KMS-11 (cell line): Measurements from ENCODE around the gene SUSD3.

Source experiments
- H2AFZ ChIP-seq: fragments of 200-600 bp; sonication (generic); 2 replicates; pipeline ENCODE4 v1.6.1; 2016; ENCODE audit warnings: antibody characterized with exemption, mixed run types, low read depth
- H3K27ac ChIP-seq: fragments of 200-600 bp; sonication (generic); 2 replicates; pipeline ENCODE4 v1.6.1; 2016; ENCODE audit warnings: mild to moderate bottlenecking, mixed run types
- H3K27me3 ChIP-seq: fragments of 200-600 bp; sonication (generic); 2 replicates; pipeline ENCODE4 v1.6.1; 2017; ENCODE audit warnings: mild to moderate bottlenecking, low read depth, mixed run types, moderate library complexity; ENCODE audit not compliant: insufficient read depth
- H3K36me3 ChIP-seq: fragments of 200-600 bp; sonication (generic); 2 replicates; pipeline ENCODE4 v1.6.1; 2017; ENCODE audit warnings: mild to moderate bottlenecking, mixed run types; ENCODE audit not compliant: insufficient read depth
- H3K4me1 ChIP-seq: fragments of 200-600 bp; sonication (generic); 2 replicates; pipeline ENCODE4 v1.6.1; 2016; ENCODE audit warnings: mild to moderate bottlenecking, low read depth, mixed run types; ENCODE audit not compliant: poor library complexity, severe bottlenecking
- H3K4me2 ChIP-seq: fragments of 200-600 bp; sonication (generic); 2 replicates; pipeline ENCODE4 v1.7.0; 2016; ENCODE audit warnings: mild to moderate bottlenecking, mixed run types
- H3K4me3 ChIP-seq: fragments of 200-600 bp; sonication (generic); IDR thresholded peaks from 2 replicates; pipeline ENCODE4 v1.6.1; 2017; ENCODE audit warnings: low read depth, low read length, mixed read lengths; ENCODE audit not compliant: insufficient read depth
- H3K79me2 ChIP-seq: fragments of 200-600 bp; sonication (generic); 2 replicates; pipeline ENCODE4 v1.6.1; 2016; ENCODE audit warnings: low read depth, mixed run types; ENCODE audit not compliant: insufficient read depth
- H3K9ac ChIP-seq: fragments of 200-600 bp; sonication (generic); 2 replicates; pipeline ENCODE4 v1.6.1; 2016; ENCODE audit warnings: mild to moderate bottlenecking, mixed run types
- H4K20me1 ChIP-seq: fragments of 200-600 bp; sonication (generic); 2 replicates; pipeline ENCODE4 v1.6.1; 2016; ENCODE audit warnings: mild to moderate bottlenecking, mixed run types; ENCODE audit not compliant: insufficient read depth
- TF ChIP-seq, protein P1 (sequence below): fragments of 200-600 bp; sonication (generic); conservative IDR thresholded peaks from 2 replicates; pipeline ENCODE4 v1.6.1; 2017; ENCODE audit warnings: low read depth, mild to moderate bottlenecking, antibody characterized with exemption, low read length, moderate library complexity, mixed read lengths

The SUSD3 gene

DNA sequence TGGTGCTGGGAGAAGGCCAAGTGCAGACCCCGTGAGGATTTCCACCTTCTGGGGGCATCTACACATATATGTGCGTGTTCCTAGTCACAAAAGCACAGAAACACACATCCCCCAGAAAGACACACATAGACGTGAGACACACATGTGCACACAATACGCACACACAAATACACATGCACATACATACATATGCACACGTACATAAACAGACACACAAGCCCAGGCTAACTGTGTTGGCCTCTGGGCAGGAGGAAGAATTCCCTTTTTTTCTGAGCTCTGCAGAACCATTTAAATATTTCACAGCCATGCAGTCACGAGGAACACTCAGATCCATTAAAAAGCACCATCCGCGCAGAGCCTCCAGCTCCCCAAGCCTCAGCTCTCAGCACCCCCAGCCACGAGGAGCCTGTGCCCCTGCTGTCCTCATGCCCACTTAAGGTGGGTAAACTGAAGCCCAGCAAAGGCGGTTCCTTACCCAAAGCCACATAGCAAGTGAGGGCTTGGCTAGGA is 70.3 kb downstream of the SUSD3 start:
- Histone ChIP-seq H3K36me3 (no peaks in the 10 kb centered on the region), H3K79me2 (peaks cover 13% of the 10 kb centered on the region), H3K4me3 (no peak overlapping the region), H3K4me1 (peaks cover 14% of the 10 kb centered on the region), H2AFZ (no peak overlapping the region), H3K27me3 (no peaks in the 10 kb centered on the region), H4K20me1 (no peaks in the 10 kb centered on the region), H3K27ac (no peak overlapping the region), H3K9ac (no peak overlapping the region), H3K4me2 (no peak overlapping the region)
- TF ChIP-seq, protein P1, sequence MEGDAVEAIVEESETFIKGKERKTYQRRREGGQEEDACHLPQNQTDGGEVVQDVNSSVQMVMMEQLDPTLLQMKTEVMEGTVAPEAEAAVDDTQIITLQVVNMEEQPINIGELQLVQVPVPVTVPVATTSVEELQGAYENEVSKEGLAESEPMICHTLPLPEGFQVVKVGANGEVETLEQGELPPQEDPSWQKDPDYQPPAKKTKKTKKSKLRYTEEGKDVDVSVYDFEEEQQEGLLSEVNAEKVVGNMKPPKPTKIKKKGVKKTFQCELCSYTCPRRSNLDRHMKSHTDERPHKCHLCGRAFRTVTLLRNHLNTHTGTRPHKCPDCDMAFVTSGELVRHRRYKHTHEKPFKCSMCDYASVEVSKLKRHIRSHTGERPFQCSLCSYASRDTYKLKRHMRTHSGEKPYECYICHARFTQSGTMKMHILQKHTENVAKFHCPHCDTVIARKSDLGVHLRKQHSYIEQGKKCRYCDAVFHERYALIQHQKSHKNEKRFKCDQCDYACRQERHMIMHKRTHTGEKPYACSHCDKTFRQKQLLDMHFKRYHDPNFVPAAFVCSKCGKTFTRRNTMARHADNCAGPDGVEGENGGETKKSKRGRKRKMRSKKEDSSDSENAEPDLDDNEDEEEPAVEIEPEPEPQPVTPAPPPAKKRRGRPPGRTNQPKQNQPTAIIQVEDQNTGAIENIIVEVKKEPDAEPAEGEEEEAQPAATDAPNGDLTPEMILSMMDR: no peak

DNA sequence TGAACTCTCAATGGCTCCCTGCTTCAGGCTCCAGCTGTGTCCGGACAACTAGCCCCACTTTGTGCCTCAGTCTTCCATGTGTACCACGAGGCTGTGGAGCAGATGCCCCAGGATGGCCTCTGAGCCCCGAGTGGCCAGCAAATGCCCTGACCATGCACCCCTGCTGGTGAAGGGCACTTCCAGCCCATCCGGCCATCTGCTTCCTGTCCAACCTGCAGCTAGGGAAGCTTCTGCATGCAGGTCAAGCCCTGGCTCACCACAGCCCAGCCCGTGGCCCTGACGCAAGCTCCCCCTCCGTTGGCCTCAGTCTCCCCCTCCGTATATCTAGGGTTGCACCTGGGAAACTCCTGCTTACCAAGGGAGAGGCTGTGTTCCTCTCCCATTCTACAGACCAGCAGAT is 70.8 kb downstream of the SUSD3 start:
- H3K9ac ChIP-seq: no peak overlapping the region
- no peaks in the 10 kb centered on the region for H4K20me1 ChIP-seq
- H3K4me1 ChIP-seq: peaks cover 14% of the 10 kb centered on the region

DNA sequence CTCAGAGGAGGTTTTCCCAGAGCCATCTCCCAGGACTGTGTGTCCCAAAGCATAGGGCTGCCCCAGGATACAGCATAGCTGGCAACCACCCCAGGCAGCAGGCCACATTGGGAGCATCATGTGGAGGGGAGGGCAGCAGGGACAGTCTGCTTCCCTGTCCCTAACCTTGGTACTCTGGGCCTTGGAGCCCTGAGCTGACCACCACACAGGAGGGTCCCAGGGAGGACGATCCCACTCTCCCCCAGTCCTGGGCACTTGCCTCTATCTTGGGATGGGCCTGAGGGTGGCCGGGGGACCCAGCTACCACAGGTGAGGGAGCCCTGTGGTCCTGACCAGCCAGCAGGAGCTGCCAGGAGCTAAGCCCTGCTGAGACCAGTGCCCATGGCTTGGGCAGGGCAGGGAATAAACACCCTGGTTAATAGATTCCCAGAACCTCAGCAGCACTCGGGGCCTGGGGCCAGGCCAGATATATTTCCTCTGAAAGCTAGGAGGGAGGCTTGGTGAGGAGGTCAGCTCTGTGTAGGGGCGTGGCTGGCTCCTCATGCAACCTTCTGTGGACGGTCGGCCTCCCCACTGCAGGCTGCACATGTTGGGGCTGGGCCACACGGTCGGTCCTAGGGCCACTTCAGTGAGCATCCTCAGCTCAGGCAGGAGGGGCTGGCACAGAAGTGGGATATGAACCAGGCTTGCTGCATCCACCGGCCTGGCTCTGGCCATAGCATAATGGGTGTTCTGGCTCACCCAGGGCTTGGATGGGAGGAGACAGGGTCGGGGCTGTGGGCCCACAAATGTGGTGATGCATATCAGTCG is 71.4 kb downstream of the SUSD3 start:
- TF ChIP-seq, protein P1: no peak
- H3K4me1 ChIP-seq: peaks cover 18% of the 10 kb centered on the region
- H3K9ac ChIP-seq: no peak overlapping the region
- no peak overlapping the region for H3K4me2 ChIP-seq
- no peaks in the 10 kb centered on the region for H4K20me1 ChIP-seq
- no peak overlapping the region for H3K27ac ChIP-seq
- no peaks in the 10 kb centered on the region for H3K27me3 ChIP-seq
- H3K4me3 ChIP-seq: no peak overlapping the region
- no peaks in the 10 kb centered on the region for H3K36me3 ChIP-seq
- no peak overlapping the region for H2AFZ ChIP-seq
- H3K79me2 ChIP-seq: peaks cover 13% of the 10 kb centered on the region

More for the DNA sequence above, 70.8 kb downstream of the SUSD3 start:
- H3K79me2 ChIP-seq: peaks cover 13% of the 10 kb centered on the region
- H3K4me2 ChIP-seq: no peak overlapping the region
- H3K27me3 ChIP-seq: no peaks in the 10 kb centered on the region
- H2AFZ ChIP-seq: no peak overlapping the region
- no peaks in the 10 kb centered on the region for H3K36me3 ChIP-seq
- TF ChIP-seq, protein P1: no peak
- H3K27ac ChIP-seq: no peak overlapping the region
- no peak overlapping the region for H3K4me3 ChIP-seq

DNA sequence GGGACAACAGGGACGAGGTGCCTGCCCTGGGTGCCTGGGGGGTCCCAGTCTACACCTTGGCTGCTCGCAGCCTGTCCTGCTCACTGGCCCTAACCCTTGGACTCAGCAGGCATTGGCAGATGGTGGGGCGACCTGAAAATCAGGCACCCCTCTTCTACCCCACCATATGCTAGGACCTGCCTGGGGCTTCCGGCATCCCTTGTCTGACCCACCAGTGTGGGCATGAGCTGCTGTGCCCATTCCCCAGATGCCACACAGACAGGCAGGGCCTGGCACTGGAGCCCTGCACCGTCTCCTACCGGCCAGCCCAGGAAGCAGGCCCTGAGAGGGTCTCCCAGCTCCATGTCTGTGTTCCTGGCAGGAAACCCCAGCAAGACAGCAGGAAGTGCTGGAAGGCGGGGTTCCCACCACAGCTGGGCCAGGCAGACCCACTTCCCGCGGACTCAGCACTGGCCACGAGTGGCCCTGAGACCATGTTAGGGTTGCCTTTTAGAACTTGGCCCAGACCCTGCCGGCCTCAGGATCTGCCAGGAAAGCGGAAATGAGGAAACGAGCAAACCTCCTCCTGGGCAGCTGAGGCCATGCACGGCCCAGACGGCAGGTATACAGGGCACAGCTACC is 72.5 kb downstream of the SUSD3 start:
- Histone ChIP-seq H2AFZ (no peak overlapping the region), H3K4me2 (no peak overlapping the region), H3K4me3 (no peak overlapping the region), H3K79me2 (peaks cover 13% of the 10 kb centered on the region), H3K27ac (no peak overlapping the region), H4K20me1 (no peaks in the 10 kb centered on the region), H3K9ac (no peak overlapping the region), H3K4me1 (peaks cover 22% of the 10 kb centered on the region), H3K36me3 (no peaks in the 10 kb centered on the region), H3K27me3 (no peaks in the 10 kb centered on the region)
- TF ChIP-seq, protein P1: no peak
